Adrenal gland (tissue), 5 donors: ENCODE results near the gene IGSF1.

Source experiments
- POLR2A ChIP-seq, 2 donors: fragments of 450-650 bp; IDR thresholded peaks; one replicate each; pipeline ENCODE4 v1.6.1; 2017; ENCODE audit warnings: antibody characterized with exemption in 2 of 2, mild to moderate bottlenecking in 2 of 2, moderate library complexity in 1 of 2
- TF ChIP-seq, protein P1 (sequence below), 6 experiments: fragments of 450-650 bp in 4 of 6; fragments of 200-600 bp in 2 of 6; sonication (generic) in 1 of 6; IDR thresholded peaks; 1 replicate in 5 of 6; 2 replicates in 1 of 6; pipeline versions ENCODE4 v1.5.1 to v1.8.0; 2016 to 2021; ENCODE audit warnings: antibody characterized with exemption in 6 of 6, mild to moderate bottlenecking in 2 of 6, moderate library complexity in 1 of 6
- donor health status: DM: no; HTN: no; CAD: no.

DNA sequence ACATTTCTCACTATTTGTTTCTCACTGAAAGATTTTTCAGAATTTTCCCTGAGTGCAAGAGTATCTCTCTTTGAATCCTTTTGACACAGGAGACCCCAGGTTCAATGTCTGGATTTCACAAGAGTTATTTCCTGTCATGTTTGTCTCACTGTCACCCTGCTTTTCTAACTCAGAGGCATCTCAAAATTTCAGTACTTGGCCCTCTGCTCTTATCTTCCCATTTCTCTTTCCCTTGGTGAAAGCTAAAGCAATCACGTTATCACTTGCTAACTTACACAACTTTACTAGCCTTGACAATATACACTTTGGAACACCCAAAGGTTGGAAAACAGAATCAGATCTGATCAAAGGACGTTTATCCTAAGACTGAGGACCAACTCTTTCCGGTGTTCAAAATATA, 17.3 kb downstream of the IGSF1 start:
- TF ChIP-seq POLR2A (IDR thresholded peaks at IDR 0.05): no peak
- TF ChIP-seq, protein P1, sequence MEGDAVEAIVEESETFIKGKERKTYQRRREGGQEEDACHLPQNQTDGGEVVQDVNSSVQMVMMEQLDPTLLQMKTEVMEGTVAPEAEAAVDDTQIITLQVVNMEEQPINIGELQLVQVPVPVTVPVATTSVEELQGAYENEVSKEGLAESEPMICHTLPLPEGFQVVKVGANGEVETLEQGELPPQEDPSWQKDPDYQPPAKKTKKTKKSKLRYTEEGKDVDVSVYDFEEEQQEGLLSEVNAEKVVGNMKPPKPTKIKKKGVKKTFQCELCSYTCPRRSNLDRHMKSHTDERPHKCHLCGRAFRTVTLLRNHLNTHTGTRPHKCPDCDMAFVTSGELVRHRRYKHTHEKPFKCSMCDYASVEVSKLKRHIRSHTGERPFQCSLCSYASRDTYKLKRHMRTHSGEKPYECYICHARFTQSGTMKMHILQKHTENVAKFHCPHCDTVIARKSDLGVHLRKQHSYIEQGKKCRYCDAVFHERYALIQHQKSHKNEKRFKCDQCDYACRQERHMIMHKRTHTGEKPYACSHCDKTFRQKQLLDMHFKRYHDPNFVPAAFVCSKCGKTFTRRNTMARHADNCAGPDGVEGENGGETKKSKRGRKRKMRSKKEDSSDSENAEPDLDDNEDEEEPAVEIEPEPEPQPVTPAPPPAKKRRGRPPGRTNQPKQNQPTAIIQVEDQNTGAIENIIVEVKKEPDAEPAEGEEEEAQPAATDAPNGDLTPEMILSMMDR (IDR thresholded peaks at IDR 0.05): no peak
